Naive thymus-derived CD4-positive, alpha-beta T cell (primary cell): ENCODE data around the gene SPIN4. TPM values are rescaled to one million over a fixed set of nuclear protein-coding genes. Genes with fewer than 3 reads are reported as not detected.
"Not testable (repeated sequence)": the region's sequence is repeated elsewhere in the genome, so short reads cannot be mapped to it uniquely, and the experiment has no call there.

Source experiments
- ATAC-seq: fragments of 150-1000 bp; cut with Tn5 transposase; 2 replicates; pipeline ENCODE4 v1.10.0; 2021; ENCODE audit warnings: mild to moderate bottlenecking, moderate library complexity
- CTCF ChIA-PET: fragments of 350-600 bp; sonication (Branson Sonifier 250); formaldehyde crosslinking; loops from one replicate; lab custom pipeline; 2021; ENCODE audit warnings: antibody characterized with exemption; lab: Charles Lee
- POLR2A ChIA-PET: fragments of 350-600 bp; sonication (Branson Sonifier 250); formaldehyde crosslinking; loops from one replicate; lab custom pipeline; 2021; ENCODE audit warnings: antibody characterized with exemption, inconsistent platforms; lab: Charles Lee
- DNase-seq, 9 donors: peaks; one replicate each; pipeline versions ENCODE4 v3.0.0 to v3.0.0-alpha.2; 2020 to 2022; ENCODE audit warnings: mixed read lengths in 1 of 9
- H3K27ac ChIP-seq: one replicate; pipeline ENCODE4 v1.7.0; 2013; ENCODE audit warnings: mild to moderate bottlenecking, low read depth, low read length, moderate library complexity
- H3K27me3 ChIP-seq, 2 donors: one replicate each; pipeline ENCODE4 v1.7.0; 2013; ENCODE audit warnings: low read length in 2 of 2, mild to moderate bottlenecking in 2 of 2, moderate library complexity in 2 of 2; ENCODE audit not compliant: control insufficient read depth in 2 of 2, insufficient read depth in 2 of 2
- H3K36me3 ChIP-seq, 3 experiments: 1 replicate in 2 of 3; 2 replicates in 1 of 3; pipeline ENCODE4 v1.7.0; 2013; ENCODE audit warnings: low read length in 3 of 3, mild to moderate bottlenecking in 3 of 3, moderate library complexity in 1 of 3; ENCODE audit not compliant: insufficient read depth in 3 of 3, control insufficient read depth in 2 of 3
- H3K4me1 ChIP-seq, 2 donors: one replicate each; pipeline ENCODE4 v1.7.0; 2013; ENCODE audit warnings: low read length in 2 of 2, mild to moderate bottlenecking in 2 of 2, moderate library complexity in 1 of 2; ENCODE audit not compliant: control insufficient read depth in 2 of 2, insufficient read depth in 2 of 2
- H3K4me3 ChIP-seq: 2 replicates; pipeline ENCODE4 v1.7.0; 2013; ENCODE audit warnings: mild to moderate bottlenecking, low read length
- H3K9me3 ChIP-seq, 3 experiments: 1 replicate in 2 of 3; 2 replicates in 1 of 3; pipeline ENCODE4 v1.7.0; 2013; ENCODE audit warnings: low read length in 3 of 3; ENCODE audit not compliant: control insufficient read depth in 2 of 3
- H3K27ac Mint-ChIP-seq, 9 donors: one replicate each; pipeline ENCODE4 v1.8.0; 2020 to 2022; ENCODE audit warnings: mixed read lengths in 9 of 9, mild to moderate bottlenecking in 8 of 9, moderate library complexity in 5 of 9, inconsistent platforms in 2 of 9
- H3K27me3 Mint-ChIP-seq, 5 donors: one replicate each; pipeline ENCODE4 v1.8.0; 2021 to 2022; ENCODE audit warnings: mixed read lengths in 5 of 5, mild to moderate bottlenecking in 1 of 5
- H3K36me3 Mint-ChIP-seq, 5 donors: one replicate each; pipeline ENCODE4 v1.8.0; 2020 to 2022; ENCODE audit warnings: mixed read lengths in 5 of 5, mild to moderate bottlenecking in 3 of 5, inconsistent platforms in 1 of 5
- H3K4me1 Mint-ChIP-seq, 7 donors: one replicate each; pipeline ENCODE4 v1.8.0; 2020 to 2022; ENCODE audit warnings: mixed read lengths in 7 of 7, mild to moderate bottlenecking in 3 of 7, inconsistent platforms in 1 of 7
- H3K4me3 Mint-ChIP-seq, 10 donors: one replicate each; pipeline ENCODE4 v1.8.0; 2020 to 2022; ENCODE audit warnings: mild to moderate bottlenecking in 10 of 10, mixed read lengths in 10 of 10, moderate library complexity in 6 of 10, inconsistent platforms in 2 of 10
- H3K9me3 Mint-ChIP-seq, 11 donors: one replicate each; pipeline ENCODE4 v1.8.0; 2020 to 2022; ENCODE audit warnings: mixed read lengths in 11 of 11, mild to moderate bottlenecking in 4 of 11, inconsistent platforms in 1 of 11, moderate library complexity in 1 of 11
- intact Hi-C, 2 donors: fragments of 100-400 bp; cut with micrococcal nuclease; formaldehyde crosslinking; loops; one replicate each; pipeline ENCODE4 v1.15.1; 2023
- polyA plus RNA-seq, 2 donors: library from polyadenylated mRNA; unstranded; fragments of 300-500 nt; fragmentation: Illumina TruSeq; gene quantifications; one replicate each; pipeline ENCODE4 v1.2.3, GENCODE V29; 2021
- total RNA-seq, 6 experiments: library from RNA in 5 of 6; stranded (reverse) in 5 of 6; gene quantifications; 1 replicate in 5 of 6; 2 replicates in 1 of 6; pipeline ENCODE4 v1.2.3 and lab custom pipeline; 2021 to 2026

The SPIN4 gene
- total and polyA plus RNA-seq, 7 experiments from 2014 or later, result 0.40 to 6.8 (median 1.7) TPM

- H3K36me3 ChIP-seq, H3K4me3 Mint-ChIP-seq, POLR2A ChIA-PET, H3K36me3 Mint-ChIP-seq, H3K27ac ChIP-seq, H3K27me3 ChIP-seq, H3K27ac Mint-ChIP-seq, H3K4me1 Mint-ChIP-seq, ATAC-seq, H3K27me3 Mint-ChIP-seq, intact Hi-C loops, H3K9me3 ChIP-seq, H3K4me1 ChIP-seq, CTCF ChIA-PET, H3K4me3 ChIP-seq, DNase-seq: not testable (repeated sequence)
- peaks cover 0 to 14% (median 4%) of the 10 kb centered on the region in 11 donors for H3K9me3 Mint-ChIP-seq
Observed at GRCh38 chrX:63373012-63373411, 21.9 kb upstream of the SPIN4 start.

GRCh38 chrX:63367699-63368098, 16.6 kb upstream of the SPIN4 start:
- ATAC-seq, H3K4me1 Mint-ChIP-seq, H3K27me3 Mint-ChIP-seq, H3K27ac ChIP-seq, H3K27me3 ChIP-seq, H3K4me1 ChIP-seq, H3K27ac Mint-ChIP-seq, CTCF ChIA-PET, POLR2A ChIA-PET, H3K36me3 ChIP-seq, H3K4me3 ChIP-seq, H3K36me3 Mint-ChIP-seq, DNase-seq, H3K4me3 Mint-ChIP-seq, H3K9me3 ChIP-seq, intact Hi-C loops: not testable (repeated sequence)
- H3K9me3 Mint-ChIP-seq, result peaks cover 0 to 40% (median 13%) of the 10 kb centered on the region in 11 donors

- Histone ChIP-seq H3K27me3 (no peaks in the 10 kb centered on the region), H3K27ac (no peak overlapping the region), H3K9me3 (no peaks in the 10 kb centered on the region), H3K36me3 (no peaks in the 10 kb centered on the region), H3K4me3 (no peak overlapping the region), H3K4me1 (no peaks in the 10 kb centered on the region)
- CTCF ChIA-PET, result no interaction called here
- peaks cover 0 to 30% (median 12%) of the 10 kb centered on the region in 11 donors for H3K9me3 Mint-ChIP-seq
- H3K4me3 Mint-ChIP-seq, result no peak overlapping the region
- no peak for DNase-seq
- no peak overlapping the region for H3K27ac Mint-ChIP-seq
- POLR2A ChIA-PET, result no interaction called here
- no peaks in the 10 kb centered on the region for H3K27me3 Mint-ChIP-seq
- intact Hi-C loops, result no loop called here
- peaks cover 0 to 4% (median 0%) of the 10 kb centered on the region in 7 donors for H3K4me1 Mint-ChIP-seq
- H3K36me3 Mint-ChIP-seq, result peaks cover 0 to 8% (median 5%) of the 10 kb centered on the region in 5 donors
- ATAC-seq, result no peak
Observed at GRCh38 chrX:63363788-63364187, 12.7 kb upstream of the SPIN4 start.

GRCh38 chrX:63361494-63361893, 10.4 kb upstream of the SPIN4 start:
- Histone ChIP-seq H3K27me3 (no peaks in the 10 kb centered on the region), H3K36me3 (no peaks in the 10 kb centered on the region), H3K4me1 (no peaks in the 10 kb centered on the region), H3K9me3 (no peaks in the 10 kb centered on the region), H3K4me3 (no peak overlapping the region), H3K27ac (no peak overlapping the region)
- DNase-seq, result no peak
- no peak overlapping the region for H3K27ac Mint-ChIP-seq
- POLR2A ChIA-PET, result no interaction called here
- H3K36me3 Mint-ChIP-seq, result peaks cover 0 to 8% (median 4%) of the 10 kb centered on the region in 5 donors
- no peaks in the 10 kb centered on the region for H3K4me1 Mint-ChIP-seq
- no peaks in the 10 kb centered on the region for H3K27me3 Mint-ChIP-seq
- no peak overlapping the region for H3K4me3 Mint-ChIP-seq
- intact Hi-C loops, result no loop called here
- no peak for ATAC-seq
- peaks cover 0 to 29% (median 12%) of the 10 kb centered on the region in 11 donors for H3K9me3 Mint-ChIP-seq
- CTCF ChIA-PET, result no interaction called here

DNA sequence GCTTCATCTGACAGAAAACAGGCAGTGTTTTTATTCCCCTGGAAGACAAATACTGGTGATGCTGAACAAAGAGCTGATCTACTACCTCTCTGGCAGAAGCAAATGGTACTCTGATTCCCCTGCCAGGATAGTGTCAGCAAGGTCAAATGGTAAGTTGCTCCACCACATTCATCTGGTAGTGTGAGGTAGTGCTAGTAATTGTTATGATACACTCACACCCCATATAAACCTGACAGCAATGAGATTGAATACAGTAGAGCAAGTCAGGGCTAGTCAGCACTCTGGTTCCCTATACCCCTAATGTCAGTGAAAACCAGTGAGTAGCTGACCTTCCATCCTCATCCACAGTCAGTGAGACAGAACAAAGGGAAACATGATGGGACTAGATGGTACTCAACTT, 3.4 kb upstream of the SPIN4 start:
- Histone ChIP-seq H3K27ac (no peak overlapping the region), H3K36me3 (no peaks in the 10 kb centered on the region), H3K4me3 (no peak overlapping the region), H3K9me3 (no peaks in the 10 kb centered on the region), H3K4me1 (peaks cover 0 to 3% of the 10 kb centered on the region in 2 donors), H3K27me3 (no peaks in the 10 kb centered on the region)
- DNase-seq, result no peak
- Mint-ChIP-seq H3K4me1 (peaks cover 2 to 28% (median 17%) of the 10 kb centered on the region in 7 donors), H3K27me3 (no peaks in the 10 kb centered on the region), H3K4me3 (no peak overlapping the region), H3K27ac (peak overlapping the region in 6 of 9 donors; percentile 19 to 88 (median 26)), H3K9me3 (peaks cover 0 to 9% (median 0%) of the 10 kb centered on the region in 11 donors), H3K36me3 (peaks cover 0 to under 1% (median 0%) of the 10 kb centered on the region in 5 donors)
- POLR2A ChIA-PET, result no interaction called here
- no peak for ATAC-seq
- CTCF ChIA-PET, result interaction anchor here (1.2 kb wide), 1 partner anchor 103 kb away, joined by 3 read pairs; no protein-coding TSS in a partner anchor
- intact Hi-C loops, result loop anchor here (5.0 to 10.0 kb wide), 3 partner anchors 208 to 1680 kb away; partner anchors contain the start of gene ZC3H12B (in 1 of the 2)

DNA sequence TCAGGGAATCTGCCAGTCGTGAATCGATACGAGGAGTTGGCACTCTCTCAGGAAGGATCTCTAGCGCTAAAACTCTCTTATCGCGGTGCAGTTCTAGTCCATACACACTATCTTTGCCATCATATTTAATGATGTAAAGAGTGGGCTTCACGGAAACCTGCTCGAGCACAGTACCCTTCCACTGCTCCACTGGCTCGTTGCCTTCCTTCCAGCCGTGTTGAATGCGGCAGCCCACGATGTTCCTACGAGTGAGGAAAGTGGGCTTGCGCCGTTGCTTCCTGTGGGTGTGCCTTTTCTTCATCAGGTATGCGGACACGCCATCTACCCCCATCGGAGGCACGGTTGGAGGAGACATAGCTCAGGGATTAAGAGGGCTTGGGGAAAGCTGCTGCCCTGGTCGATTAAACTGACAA, 661 bp downstream of the SPIN4 start:
- ATAC-seq, result peak; percentile 28
- Histone ChIP-seq H3K27me3 (no peaks in the 10 kb centered on the region), H3K9me3 (no peaks in the 10 kb centered on the region), H3K36me3 (no peaks in the 10 kb centered on the region), H3K4me1 (peaks cover 0 to 3% of the 10 kb centered on the region in 2 donors), H3K4me3 (peak overlapping the region; percentile 72), H3K27ac (peak overlapping the region; percentile 48)
- Mint-ChIP-seq H3K36me3 (peaks cover 0 to 3% (median 0%) of the 10 kb centered on the region in 5 donors), H3K4me1 (peaks cover 4 to 35% (median 23%) of the 10 kb centered on the region in 7 donors), H3K27me3 (no peaks in the 10 kb centered on the region), H3K27ac (peak overlapping the region in 8 of 9 donors; percentile 70 to 84 (median 78)), H3K4me3 (peak overlapping the region; percentile 83 to 98 (median 89)), H3K9me3 (no peaks in the 10 kb centered on the region)
- intact Hi-C loops, result loop anchor here (2.0 to 10.0 kb wide), 5 partner anchors 212 to 1684 kb away; partner anchors contain the start of gene ZC3H12B (in 1 of the 2)
- ChIA-PET POLR2A (no interaction called here), CTCF (no interaction called here)
- peak in 3 of 9 donors; percentile 4 to 26 (median 10) for DNase-seq

DNA sequence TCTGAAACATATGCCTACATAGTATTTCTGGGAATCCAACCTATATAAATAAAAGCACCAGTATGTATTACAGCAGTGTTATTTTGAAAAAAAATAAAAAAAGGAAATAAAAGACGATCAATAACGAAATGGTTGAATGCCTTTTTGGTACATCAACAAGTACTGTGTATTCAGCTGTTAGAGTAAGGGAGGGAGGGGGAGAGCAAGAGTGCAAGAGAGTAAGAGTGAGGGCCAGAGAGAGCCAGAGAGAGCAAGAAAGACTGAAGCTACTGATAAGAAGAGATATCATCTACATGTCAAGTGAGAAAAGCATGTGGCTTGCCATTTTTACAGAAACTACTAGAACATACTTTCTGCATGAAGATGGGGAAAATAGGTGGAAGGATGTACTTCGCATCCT, 1.8 kb downstream of the SPIN4 start:
- H3K27ac ChIP-seq, result no peak overlapping the region
- no peaks in the 10 kb centered on the region for H3K27me3 ChIP-seq
- ChIA-PET CTCF (no interaction called here), POLR2A (no interaction called here)
- Mint-ChIP-seq H3K27ac (peak overlapping the region in 4 of 9 donors; percentile 70 to 75 (median 74)), H3K9me3 (no peaks in the 10 kb centered on the region), H3K4me3 (peak overlapping the region in 8 of 10 donors; percentile 67 to 98 (median 84)), H3K4me1 (peaks cover 4 to 35% (median 23%) of the 10 kb centered on the region in 7 donors), H3K27me3 (no peaks in the 10 kb centered on the region), H3K36me3 (peaks cover 0 to 3% (median 0%) of the 10 kb centered on the region in 5 donors)
- no peak for DNase-seq
- H3K36me3 ChIP-seq, result no peaks in the 10 kb centered on the region
- H3K9me3 ChIP-seq, result no peaks in the 10 kb centered on the region
- no peak overlapping the region for H3K4me3 ChIP-seq
- intact Hi-C loops, result no loop called here
- peaks cover 0 to 3% of the 10 kb centered on the region in 2 donors for H3K4me1 ChIP-seq
- no peak for ATAC-seq
